Inflammatory macrophage (primary cell): Measurements from ENCODE around the gene NRXN3.

Source experiments
- DNase-seq, 2 donors: peaks; one replicate each; pipeline ENCODE4 v3.0.0-alpha.2; 2020 to 2022
- total RNA-seq, 18 experiments: gene quantifications; one replicate each; lab custom pipeline; 2026; ENCODE audit warnings: mixed read lengths in 6 of 18, inconsistent platforms in 2 of 18; lab: John Stamatoyannopoulos, UW

NRXN3 gene
- total RNA-seq = 0 to 0.49 (median 0.06) reads per million in 18 experiments

DNA sequence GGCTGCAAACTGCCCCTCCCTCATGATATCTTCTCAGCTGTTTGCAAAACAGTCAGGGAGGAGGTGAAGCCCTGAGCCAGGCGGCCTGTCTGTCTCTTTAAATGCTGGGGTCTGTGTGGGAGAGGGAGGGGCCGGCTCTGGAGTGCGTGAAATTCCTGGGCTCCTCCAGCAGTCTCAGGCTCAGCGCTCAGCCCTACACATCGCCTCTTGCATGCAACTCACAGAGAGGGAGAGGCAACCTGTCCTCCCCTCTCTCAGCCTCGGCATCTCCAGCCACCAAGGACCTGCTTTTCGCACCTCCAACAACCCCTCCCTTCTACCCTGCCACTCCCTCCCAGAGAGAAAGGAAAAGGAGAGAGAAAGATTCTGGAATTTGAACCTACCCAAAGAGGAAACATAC is at the start of gene NRXN3:
Gene NRXN3 (plus strand): TSS at position 171 of the 400 bp plus-strand sequence. CDS start 72,721 bp downstream, outside the sequence.
- no peak for DNase-seq

DNA sequence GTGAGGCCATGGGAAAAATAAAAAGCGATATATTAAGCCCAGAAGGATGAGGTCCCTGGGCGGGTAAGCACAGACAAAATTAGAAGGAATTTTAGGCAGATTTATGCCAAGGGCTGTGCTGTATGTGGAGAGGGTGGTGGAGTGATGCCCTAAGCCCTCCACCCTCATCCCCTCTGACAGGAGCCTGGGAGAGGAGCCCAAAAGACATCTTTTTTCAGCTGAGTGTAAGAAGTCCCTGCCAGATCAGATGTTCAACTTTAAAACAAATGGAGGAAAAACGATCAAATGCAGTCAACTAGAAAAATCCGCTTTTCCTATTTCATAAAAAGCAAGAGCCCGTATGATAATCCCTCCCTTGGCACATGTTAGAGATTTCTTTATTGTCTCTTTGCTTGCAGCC is 47.7 kb upstream of the NRXN3 start:
- no peak for DNase-seq

DNA sequence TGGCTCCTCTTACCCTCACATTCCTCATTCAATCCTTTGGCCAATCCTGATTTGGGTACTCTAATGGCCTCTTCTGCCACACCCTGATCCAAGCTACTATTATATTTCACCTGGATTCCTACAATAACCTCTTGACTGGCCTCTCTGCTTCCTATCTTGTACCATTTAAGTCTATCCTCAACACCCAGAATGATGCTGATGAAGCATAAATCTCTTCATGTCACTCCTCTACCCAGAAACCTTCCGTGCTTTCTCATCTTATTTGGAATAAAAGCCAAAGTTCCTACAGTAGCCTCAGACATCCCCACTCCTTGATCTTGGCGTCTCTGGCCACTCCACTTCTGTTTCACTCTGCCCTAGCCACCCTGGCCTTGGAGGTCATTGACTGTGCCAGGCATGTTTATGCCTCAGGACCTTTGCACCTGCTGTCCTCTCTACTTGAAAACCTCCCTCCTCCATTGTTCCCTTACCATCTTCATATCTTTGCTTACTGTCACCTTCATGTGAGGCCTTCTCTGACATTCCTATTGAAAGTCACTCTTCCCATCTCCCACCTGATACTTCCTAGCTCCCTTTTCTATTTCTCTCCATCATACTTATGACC is 46.4 kb upstream of the NRXN3 start:
- DNase-seq = no peak

DNA sequence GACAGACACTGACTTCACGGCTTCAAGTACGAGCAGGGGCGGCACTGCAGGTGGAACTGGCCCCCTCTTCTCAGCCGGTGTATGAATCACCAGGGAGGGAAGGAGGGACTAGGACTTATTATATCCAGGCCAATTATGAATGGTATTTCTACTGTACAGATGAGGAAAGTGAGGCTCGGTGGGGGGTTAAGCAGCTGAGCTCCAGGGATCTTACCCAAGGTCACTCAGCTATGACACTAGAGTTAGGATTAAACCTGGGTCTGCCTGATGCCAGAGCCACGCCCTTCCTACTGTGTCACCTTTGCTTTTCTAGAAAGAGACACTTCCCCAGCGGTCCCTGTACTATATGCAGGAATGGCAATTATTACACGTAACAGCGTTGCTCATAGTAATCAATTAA is 42.2 kb upstream of the NRXN3 start:
- DNase-seq = no peak

DNA sequence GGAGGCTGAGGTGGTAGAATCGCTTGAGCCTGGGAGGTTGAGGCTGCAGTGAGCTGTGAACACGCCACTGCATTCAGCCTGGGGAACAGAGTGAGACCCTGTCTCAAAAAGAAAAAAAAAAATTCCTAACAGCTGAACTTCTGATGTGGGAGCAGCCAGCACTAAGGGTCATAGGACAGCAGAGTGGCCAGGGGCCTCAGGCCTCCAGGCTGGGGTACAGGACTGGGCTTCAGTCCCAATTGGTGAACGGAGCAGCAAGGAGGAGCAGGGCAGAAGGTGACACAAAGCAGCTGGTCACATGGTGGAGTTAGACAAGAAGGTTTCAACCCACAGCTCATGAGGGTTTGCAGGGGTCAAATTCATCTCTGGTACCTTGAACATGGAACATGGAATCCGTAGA is 40.8 kb upstream of the NRXN3 start:
- no peak for DNase-seq

DNA sequence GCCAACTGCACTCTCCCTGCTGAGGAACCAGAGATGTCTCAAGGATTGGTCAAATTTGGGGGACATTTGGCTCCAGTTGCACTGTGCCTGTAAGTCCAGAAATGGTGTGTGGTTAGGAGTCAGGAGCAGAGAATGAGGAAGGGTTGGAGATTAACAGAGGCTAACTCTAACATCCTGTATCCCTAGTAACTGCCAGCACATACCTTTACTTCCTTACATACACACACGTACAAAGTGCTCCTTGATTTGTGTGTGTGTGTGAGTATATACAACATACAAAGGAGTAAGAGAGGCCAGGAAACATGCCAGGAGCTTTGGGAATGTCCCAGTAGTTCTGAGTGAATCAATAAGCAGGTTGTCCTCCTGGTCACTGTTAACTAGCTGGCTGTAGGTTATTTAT is 39.8 kb upstream of the NRXN3 start:
- no peak for DNase-seq

DNA sequence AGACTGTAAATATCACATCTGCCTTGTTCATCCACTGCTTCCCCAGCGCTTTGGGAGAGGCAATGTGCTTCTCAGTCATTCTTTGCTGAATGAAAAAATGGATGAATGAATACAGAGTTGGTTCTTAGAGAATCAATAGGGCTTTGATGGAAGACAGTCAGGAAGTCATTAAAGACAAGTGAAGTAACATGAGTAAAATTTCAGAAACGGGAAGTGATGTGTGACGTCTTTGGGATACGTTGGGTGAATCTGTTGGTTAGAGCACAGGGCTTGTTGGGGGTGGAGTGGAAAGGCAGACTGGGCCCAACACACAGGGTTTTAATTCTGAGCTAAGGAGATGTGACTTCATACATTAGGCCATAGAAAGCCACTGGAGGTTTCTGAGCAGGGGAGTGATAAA is 39.0 kb upstream of the NRXN3 start:
- DNase-seq = no peak

DNA sequence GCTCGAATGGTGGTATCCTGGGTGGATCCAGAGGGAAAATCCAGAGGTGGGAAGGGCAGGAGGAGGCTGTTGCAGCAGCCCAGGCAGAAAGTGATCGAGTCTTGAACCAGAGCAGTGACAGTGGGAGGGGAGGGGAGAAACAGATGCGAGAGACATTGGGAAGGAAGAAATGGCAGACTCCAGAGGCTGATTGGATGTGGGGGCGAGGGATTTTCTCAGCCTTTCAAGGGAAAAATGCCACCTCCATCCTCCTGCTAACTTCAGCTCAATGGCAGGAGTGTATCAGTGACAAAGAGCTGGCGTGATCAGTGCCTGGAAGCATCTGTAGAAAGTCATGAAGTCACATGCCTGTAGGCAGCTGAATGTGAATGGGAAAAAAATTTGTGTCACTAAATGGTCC is 38.6 kb upstream of the NRXN3 start:
- DNase-seq = no peak

DNA sequence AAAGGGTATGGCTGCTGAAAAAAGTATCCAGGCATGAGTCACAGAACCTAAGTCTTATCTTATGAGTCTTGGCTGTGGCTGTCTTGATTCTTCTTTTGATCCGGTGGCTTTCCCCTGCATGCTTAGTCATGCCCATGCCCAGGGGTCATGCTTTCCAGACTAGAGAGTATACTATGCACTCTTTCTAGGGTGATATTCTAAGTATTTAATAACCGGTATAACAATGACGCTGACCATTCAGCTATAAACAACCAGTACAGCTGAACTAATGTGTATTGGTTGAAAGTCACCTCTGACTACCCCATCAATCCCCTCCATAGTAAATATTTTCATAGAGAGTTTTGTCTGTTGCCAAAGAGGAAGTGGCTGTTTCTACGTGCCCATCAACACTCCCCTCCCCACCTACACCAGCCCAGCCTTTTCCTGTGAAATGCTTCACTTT is 34.7 kb upstream of the NRXN3 start:
- no peak for DNase-seq

DNA sequence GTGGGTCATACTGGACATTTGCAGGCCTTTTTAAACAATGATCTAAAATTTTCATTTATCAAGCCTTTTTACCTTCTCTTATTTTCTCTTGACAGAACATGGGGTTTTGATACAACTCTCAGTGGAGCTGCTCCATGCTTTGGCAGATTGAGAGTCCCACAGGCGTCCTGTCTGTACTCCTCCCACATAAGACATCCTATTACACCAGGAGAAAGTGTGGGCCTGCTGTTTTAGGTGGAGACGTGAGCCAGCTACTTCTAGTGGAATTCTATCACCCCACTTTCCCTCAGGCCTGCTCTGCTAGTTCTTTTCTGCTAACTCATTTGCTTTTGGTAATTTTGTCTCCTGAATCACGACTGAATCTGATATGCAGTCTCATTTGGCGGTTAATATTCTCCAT is 33.5 kb upstream of the NRXN3 start:
- no peak for DNase-seq

DNA sequence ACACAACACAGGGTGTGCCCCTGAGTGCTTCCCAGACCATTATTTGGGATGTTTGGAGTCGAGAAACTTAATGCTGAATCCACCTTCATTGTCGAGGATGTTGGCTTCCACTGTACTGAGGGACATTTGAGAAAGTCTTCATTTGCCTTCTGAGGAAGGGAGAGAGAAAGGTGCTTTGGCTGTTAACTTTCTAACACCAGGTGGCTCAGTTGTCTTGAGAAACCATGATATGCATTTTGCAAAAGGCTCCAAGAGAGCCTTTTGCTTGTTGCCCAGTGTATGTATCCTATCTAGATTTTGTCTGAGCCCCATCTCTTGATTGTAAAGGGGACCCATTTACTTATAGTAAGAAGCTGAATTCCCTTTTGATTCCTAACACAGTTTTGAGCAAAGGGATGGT is 28.6 kb upstream of the NRXN3 start:
- no peak for DNase-seq

DNA sequence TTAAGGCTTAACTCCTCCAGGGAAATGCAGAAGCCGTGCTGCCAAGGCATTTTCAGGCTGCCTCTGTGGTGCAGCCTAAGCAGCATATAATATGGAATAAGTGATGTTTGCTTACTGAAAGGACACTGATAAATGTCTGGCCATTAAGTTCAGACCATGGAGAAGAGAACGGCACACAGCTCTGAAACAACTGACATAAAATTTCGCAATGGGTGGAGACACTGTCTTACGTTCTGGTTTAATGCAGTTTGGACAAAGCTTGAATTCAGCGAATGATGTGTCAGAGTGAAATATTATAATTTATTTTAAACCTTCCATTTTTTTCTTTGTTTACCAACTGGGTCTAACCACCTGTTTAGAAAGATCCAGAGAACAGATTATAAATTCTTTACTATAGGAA is 27.2 kb upstream of the NRXN3 start:
- DNase-seq = no peak

DNA sequence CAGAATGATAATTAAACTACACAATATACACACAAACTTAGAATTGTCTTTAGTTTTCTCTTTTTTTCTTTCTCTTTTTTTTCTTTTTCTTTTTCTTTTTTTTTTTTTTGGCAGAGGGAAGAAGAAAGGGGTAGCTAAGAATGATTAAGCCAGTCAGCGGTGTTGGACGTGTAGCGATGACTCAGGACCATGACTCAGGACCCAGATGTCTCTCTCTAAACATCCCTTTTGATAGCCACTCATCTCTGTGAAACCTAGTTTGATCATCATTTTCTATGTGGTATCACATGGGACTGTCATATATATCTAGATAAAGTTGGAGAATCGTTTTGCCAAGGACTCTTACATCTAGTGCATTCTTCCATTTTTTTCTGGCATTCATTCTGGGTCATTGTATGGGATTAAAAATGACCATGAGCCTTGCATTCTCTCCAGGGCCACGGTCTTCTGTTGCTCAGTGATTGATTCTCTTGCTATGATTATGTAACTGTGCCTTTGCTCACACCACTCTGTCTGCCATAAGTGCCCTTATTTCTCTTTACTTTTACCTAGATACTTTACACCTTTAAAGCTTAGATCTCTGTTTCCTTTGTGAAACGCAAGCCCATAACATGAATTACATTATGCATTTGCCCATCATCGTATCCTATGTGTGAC is 26.6 kb upstream of the NRXN3 start:
- peak in 1 of 2 donors; percentile 13 for DNase-seq

DNA sequence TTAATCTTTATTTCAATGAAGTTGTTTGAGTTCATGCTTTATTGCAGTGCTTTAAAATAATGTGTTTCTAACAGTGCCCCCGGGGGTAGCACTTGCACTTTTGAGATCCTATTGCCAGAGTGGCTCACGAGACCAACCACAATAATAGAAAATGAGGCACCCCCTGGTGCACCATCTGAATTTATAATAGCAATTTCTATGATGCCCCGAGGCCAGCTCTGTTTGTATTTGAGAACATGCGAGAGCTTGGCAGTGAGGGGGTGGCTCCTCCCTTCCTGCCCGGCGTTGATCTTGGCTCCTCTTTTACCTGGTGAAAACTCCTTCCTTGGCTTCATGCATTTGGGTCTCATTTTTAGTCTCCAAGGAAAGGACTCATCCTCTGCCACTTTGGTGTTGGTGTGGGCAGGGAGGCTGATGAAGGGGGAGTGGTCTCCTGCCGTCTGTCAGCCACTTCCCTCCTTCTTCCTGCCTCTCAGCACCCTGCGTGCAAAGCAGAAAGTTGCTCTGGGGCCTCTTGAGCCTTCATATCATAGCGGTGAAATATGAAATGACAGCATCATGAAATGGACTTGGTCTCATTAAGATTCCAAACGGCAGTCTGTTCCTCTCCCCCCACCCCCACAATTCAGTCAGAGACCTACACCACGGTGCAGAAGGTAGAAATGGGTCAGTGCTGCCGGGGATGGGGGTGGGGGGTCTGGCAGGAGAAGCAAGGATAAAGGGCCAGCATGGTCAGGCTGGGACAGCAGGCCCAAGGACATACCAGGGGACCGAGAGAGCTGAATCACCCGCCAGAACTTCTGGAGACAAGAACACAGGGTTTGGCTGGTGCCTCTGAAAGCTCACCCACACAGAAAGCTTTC is 17.7 kb upstream of the NRXN3 start:
- no peak for DNase-seq

DNA sequence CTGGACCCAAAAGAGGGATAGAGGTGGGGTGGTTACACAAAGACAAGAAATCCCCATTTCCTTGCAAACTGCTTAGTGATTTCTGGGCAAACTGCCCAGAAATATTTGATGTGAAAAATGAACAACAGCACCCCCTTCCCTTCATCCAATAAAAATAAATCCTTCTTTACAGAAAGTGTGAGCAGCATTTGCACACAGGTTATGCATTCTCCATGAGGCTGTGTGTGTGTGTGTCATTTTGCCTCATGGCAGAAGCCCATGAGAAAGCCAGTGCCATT is 17.2 kb upstream of the NRXN3 start:
- no peak for DNase-seq

DNA sequence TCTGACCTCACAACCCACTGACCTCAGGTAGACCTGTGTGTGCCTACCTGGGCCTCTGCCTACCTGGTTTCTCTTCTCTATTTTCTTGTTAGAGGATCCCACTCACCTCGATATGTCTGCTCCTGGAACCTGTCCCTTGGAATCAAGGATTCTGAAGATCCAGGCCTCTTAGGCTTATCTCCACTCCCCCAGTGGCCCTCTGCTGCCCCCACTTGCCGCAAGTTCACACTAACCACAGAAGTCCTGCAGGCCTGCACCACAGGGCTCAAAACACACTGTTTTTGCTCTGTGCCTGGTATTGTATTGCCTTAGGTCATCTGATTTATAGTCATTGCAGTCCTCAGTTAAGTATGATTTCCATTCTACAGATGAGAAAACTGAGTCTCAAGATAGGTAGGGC is 15.3 kb upstream of the NRXN3 start:
- DNase-seq = no peak

DNA sequence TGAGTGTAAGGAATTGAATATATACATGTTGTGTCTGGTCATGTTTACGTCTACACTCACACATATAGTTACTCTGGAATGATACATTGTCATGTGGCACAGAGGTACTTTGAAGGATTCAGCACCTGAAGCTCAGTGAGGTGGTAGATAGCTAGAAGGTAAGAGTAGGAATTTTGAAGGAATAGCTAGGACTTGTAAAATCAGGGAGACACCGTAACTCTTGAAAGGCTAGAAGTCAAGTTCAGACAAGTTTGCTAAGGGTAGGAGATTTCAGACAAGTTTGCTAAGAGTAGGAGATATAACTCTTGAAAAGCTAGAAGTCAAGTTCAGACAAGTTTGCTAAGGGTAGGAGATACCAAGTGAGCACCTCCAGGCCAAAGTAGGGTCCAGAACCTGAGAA is 14.0 kb upstream of the NRXN3 start:
- no peak for DNase-seq

DNA sequence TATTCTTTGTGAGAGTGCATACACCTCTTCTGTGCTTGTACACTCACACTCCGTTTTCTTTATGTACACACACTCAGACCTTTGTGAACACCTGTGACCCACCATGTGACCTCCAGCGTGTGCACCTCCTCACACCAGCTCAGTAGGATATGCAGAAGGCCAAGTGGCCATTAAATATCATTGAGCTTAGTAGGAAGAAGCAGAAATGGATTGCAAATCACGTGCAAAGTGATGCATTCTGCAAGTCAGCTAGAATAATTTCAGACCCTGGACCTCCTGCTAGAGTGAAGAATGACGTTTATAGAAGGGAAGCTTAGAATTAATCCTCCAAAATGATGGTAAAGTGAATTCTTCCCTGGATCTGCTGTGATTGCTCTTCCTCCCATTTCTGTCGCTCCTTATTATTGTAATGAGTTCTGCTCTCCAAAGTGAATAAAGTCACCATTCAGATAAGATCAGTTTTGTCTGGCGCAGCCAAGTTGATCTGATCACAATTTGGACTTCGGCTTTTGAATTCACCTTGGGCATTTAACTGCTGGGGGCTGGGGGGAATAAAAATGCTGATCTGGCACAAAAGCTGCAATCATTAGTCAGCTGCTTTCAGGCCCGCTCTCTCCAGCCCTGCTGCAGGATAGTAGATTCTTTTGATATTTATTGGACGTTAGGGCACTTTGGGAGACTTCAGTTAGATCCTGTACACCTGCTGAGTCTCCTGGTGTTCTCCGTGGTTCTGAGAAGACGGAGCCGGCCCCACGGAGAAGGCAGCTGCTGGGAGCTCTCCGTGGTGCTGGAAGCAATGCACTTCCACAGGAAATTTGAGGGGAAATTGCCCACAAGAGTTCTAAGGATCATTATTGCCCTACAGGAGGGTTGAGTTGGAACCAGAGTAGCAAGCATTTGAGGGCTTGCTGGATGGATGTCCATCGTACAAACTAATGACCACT is 12.4 kb upstream of the NRXN3 start:
- peak in 1 of 2 donors; percentile 24 for DNase-seq

DNA sequence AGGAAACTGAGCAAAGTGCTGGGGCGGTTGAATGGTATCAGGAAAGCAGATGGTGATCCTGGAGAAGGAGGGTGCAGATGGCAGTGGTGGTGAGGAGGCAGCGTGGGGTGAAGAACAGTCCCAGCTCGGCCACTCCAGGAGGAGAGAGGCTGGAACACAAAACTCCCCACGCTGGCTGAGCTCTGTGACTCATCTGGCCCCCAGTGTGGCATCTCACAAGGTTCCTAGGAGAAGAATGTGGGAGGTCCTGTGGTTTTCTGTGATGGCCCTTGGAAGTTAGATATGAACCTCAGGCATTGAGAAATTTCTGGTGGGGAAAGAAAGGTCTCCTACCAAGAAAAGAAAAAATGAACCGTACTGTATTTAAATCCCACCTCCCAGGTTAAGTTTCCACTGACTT is 8.0 kb upstream of the NRXN3 start:
- DNase-seq = peak; percentile 24 to 49

DNA sequence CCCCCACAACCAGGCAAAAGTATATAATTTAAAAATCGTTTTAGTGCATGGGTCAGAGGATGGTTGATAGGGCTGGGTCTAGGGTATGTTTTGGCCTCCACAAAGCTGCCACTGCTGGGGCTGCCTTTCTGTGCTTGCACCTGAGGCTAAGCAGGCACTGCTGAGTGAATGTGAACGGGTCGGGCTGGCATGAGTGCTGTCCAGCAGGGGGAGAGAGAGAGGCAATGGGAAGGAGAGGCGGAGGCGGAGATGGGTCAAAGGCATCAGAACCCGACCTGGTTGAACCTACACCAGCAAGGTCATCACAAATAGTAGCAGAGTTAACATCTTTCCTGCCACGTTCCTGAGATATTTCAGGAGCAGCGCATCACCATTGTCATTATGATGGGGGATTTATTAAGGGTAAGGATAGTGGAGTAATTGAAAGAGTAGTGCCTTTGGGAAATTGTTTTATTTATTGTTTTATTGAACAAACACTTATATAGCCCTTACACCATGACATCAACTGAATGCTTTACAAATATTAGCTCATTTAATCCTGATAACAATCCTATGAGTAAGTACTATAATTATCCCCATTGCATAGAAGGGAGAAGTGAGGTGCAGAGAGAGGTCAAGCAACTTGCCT is 5.8 kb upstream of the NRXN3 start:
- DNase-seq = peak in 1 of 2 donors; percentile 15

DNA sequence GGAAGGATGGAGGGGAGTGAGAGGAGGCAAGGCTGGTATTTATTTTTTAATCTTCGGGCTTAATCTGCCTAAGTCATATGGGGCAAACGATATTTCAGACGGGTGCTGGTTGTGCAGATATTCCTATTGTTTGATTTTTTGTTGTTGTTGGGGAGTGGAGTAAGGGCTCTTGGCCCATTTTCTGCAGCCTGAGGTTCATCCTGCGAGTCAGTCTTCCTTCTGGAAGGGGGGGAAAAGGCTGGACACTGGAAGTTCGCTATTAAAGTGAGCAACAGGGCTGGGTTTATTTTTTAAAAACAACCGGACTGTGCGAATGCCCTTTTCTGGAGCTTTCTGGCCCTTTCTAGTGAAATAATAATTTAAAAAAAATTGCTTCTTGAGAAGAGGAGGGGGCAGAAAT is 2.3 kb downstream of the NRXN3 start:
- DNase-seq = no peak

DNA sequence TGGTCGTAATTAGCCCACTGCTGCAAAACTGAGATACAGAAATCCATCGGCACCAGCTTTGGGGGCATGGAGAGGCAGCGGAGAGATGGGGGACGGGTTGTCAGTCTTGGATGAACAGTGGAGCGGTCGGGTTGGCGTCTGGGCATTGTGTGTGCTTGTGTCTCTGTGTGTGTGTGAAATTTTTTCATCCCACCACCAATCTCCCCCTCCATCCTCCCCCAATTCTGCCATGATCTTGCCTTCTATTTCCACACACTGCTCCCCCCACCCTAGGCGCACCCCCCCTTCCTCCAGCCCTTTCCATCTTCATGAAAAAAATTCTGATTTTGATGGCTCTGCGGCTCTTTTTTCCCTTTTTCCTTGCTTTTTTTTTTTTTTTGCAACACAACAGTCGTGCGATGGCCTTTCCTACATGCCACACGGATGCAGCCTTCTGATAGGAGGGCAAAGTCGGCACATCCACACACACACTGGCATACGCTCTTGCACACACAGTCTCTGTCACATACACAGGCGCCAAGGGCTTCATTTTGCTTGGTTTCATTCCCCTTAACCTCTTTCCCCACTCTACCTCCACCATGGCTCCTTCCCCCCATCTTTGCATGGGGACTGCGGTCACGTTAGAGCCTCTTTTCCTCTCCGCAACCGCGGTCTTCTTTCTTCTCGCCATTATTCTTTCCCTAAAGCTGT is 3.3 kb downstream of the NRXN3 start:
- no peak for DNase-seq
